HG02870 (cell line): Measurements from ENCODE around the gene ATG5.
"Not testable (repeated sequence)": the region's sequence is repeated elsewhere in the genome, so short reads cannot be mapped to it uniquely, and the experiment has no call there.

Source experiments
- ATAC-seq: cut with Tn5 transposase; IDR thresholded peaks from one replicate; pipeline ENCODE4 v1.9.1; 2021; ENCODE audit warnings: mild to moderate bottlenecking, moderate library complexity; ENCODE audit not compliant: unreplicated experiment

ATG5 gene

DNA sequence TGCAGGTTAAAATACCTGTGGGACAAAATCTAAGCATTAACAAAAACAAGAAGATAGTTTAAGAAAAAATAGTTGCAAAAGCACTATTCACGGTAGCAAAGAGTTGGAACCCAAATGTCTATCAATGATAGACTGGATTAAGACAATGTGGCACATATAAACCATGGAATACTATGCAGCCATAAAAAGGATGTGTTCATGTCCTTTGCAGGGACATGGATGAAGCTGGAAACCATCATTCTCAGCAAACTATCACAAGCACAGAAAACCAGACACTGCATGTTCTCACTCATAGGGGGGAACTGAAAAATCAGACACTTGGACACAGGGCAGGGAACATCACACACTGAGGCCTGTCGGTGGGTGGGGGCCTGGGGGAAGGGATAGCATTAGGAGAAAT is 65.8 kb downstream of the ATG5 start:
- not testable (repeated sequence) for ATAC-seq

DNA sequence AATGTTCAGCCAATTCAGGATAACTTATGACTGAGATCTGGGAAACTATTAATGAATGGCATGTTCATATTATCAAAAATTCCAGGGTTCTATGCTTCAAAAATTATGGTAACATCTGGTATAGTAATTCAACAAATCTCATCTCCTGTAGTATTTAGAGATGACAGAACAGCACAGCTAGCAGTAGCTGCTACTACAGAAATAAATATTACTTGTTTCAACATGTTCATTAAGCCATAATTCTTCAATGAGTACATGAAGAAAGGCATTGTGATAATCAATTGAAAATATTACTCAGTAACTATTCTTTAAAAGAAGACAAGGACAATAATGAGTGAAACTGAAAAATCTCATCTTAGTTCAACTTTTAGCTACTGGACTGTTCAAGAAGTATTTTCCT is 66.8 kb downstream of the ATG5 start:
- no peak for ATAC-seq

DNA sequence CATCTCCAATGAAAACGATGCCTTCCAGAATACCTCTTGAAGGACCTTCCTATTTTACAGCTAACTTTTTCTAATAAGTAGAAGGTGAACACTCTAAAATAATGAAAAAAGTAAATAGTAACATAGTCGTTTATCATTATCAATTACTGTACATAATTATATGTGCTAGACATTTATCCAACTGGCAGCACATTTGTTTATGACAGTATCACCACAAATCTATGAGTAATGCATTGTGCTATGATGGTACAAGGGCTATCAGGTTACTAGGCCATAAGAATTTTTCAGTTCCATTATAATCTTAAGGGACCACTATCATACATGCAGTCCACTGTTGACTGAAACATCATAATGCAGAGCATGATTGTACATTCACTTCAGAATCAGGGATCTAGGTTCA is 68.4 kb downstream of the ATG5 start:
- ATAC-seq, result no peak

DNA sequence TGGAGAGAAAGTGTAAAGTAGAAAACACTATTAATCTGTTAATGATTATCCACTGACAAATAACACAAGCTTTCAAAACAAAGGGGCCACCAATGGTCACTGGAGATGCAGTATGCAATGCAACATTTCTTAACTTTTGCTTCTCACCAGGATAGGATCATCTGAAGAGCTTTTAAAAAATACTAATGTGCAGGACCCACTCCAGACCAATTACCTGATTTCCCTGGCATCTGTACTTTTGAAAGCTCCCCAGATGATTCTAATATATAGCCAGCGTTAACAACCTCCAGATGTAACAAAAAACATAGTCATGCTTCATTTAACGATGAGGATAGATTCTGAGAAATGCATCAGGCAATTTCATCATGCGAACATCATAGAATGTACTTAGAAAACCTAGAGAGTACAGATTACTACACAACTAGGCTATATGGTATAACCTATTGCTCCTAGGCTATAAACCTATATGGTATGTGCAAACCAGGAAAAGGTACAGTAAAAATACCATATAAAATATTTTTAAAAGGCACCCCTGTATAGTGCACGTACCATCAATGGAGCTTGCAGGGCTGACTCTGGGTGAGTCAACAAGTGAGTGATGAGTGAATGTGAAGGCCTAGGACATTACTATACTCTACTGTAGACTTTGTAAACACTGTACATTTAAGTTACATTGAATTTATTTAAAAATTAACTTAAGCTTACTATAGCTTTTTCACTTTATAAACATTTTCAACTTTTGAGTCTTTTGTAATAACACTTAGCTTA is 69.2 kb downstream of the ATG5 start:
- no peak for ATAC-seq

DNA sequence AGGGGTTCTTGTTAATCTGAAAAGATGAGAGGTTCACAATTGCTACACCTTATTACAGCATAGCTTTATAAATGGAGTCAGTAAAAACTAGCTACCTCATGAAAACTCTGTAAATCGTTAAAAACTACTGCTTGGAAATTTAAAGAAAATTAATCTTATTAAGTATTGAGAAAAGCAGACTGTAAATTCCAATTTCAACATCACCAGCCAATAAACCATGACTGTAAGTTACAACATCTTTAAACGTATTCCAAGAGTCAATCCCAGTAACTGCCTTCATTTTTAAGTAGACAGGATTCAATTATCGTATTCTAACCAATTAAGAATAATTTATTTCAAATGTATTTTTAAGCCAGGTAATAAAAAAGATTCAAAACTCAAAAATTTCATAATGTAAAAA is 70.3 kb downstream of the ATG5 start:
- no peak for ATAC-seq

DNA sequence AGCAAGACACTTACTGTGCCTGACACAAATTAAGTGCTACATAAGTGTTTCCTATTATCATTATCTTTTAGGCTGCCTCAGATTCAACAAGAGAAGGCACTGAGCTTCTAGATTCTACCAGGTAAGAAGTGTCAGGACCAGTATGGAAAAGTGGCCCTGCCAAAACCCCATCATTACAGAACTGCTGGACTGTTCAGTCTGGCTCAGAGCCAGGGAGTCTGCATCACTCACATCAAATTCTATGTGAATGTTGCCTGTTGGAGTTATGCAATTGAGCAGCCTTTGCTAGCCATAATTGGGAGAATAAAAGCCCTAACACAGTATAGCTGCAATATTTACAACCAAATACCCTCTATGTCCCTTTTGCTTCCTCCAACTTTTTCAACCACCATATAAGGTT is 70.9 kb downstream of the ATG5 start:
- ATAC-seq, result no peak

DNA sequence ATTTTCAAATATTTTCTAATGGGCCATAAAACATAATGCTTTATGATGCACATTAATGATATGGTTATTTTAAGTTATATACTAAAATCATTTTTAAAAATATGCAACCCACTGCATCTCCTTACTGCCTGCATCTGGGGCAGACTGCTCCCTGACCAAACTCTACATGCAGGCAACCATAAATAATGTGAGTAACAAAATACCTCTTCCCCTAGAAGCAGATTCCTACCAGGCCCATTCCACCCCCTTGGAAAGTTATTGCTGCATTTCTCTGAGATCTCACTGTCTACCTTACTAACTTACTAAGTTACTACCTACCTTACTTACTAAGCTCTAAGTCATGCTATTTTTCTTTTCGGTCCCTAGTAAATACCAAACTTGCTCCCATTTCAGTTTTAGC is 71.8 kb downstream of the ATG5 start:
- ATAC-seq, result no peak

DNA sequence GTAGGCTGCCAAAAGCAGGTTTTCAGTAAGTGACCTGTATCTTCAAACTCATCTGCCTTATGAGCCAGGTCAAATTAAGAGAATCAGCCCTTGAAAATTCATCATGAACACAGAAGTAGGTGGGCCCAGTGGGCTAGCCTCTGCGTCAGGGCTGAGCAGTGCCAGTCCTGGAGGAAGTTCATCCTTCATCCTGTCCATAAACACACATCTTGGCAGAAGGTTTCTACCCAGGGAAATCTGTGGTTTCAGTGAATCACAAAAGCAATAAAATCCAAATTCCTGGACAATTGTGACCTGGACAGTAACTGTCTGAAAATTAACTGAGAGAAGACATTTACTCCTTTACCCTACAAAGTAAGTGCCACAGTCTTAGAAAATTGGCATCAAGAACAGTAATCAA is 72.4 kb downstream of the ATG5 start:
- ATAC-seq, result no peak

DNA sequence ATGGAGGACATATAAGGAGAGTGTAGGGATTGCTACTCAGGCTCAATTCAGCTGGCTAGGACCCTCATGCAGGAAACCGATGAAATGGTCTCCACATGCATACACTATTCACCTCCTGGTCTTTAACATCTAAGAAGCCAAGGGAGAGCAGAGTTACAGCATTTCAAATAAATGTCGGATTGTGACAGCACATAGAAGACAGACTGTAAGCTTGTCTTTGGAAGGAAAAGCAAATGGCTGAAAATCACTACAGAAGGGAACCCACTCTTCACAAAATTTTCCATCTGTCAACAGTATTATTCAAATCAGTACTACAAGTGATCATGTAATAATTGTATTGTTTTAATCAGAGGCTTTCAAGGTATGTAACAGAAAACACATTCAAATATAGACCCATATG is 72.9 kb downstream of the ATG5 start:
- ATAC-seq, result no peak

DNA sequence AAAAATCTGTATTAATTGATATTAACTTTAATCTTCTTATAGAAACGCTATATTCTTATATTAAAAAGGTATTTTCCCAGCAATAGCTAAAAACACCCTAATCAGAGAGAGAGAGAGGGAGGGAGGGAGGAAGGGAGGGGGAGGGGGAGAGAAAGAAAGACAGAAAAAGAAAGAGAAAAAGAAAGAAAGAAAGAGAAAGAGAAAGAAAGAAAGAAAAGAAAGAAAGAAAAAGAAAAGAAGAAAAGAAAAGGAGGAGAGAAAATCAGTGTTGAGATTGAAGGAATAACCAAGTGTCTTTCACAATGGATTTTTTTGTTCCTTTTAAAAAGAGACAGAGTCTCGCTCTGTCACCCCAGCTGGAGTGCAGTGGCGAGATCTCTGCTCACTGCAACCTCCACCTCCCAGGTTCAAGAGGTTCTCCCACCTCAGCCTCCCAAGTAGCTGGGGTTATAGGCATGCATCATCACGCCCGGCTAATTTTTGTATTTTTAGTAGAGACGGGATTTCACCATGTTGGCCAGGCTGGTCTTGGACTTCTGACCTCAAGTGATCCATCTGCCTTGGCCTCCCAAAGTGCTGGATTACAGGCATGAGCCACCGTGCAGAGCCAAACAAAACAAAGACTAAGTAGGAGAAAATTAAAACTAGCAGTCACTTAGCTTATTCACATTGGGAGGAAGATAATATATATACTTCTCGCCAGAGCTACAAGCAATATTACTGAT is 73.9 kb downstream of the ATG5 start:
- ATAC-seq, result not testable (repeated sequence)

DNA sequence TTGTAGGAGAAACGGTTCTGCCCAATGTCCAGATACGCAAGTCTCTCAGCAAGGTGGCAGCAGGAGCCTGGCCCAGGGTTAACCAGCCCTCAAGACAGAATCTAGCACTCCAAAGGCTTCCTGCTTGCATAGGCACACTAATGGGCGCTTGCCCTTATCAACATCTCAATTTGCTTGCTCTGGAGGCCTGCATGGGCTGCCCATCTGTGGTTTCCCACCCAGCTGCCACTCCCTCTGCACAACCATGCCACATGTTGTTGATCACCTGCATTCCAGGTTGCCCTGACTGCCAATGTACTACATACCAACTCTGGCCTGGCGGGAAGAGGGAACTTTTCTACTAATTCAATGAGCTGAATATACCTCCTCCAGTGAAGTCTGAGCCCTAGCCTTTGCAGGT is 74.6 kb downstream of the ATG5 start:
- no peak for ATAC-seq

DNA sequence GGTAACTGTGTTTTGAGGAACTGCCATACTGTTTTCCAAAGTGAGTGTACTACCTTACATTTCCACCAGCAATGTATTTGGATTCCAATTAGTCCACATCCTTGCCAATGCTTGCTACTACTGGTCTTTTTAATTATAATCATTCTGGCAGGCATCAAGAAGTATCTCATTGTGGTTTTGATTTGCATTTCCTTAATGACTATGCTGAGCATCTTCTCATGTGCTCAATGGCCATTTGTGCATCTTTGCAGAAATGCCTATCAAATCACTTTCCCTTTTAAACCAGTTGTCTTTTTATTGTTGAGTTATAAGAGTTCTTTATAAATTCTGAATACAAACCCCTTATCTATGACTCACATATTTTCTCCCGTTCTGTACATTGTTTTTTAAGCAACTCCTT is 75.9 kb downstream of the ATG5 start:
- ATAC-seq, result no peak

DNA sequence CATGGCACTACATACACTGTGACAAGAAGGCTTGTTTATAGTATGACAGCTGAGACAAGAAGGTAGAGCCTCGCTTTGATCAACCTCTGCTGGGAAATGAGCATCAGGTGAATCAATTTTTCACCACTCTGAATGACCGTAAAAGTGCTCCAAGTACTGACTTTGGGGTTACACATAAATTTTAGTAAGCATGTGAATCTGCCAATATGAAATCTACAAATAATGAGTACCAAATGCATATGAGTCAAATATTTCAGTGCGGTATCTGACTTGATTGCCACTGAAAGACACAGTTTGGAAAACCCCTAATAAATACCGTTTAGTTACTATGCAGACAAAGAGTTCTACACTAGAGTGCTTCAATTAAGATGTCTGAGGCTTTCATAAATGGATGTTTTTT is 77.8 kb downstream of the ATG5 start:
- ATAC-seq, result peak; percentile 58

DNA sequence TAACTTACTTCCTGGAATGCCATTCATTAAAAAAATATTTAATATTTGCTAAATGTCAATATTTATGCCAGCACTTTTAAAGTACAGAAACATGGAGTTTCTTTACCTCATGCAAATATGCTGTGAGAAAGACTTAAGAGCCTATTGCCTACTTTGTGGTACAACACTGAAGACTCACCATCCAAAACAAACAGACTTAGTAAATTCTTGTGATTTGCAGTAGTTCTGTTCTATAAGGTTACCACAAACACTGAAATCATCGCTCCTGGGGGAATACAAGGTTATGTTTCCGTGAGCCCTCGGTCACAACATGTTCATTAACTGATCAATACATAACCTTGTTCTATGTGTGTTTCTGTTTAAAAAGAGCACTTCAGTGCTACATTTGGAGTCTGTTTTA is 78.3 kb downstream of the ATG5 start:
- ATAC-seq, result peak; percentile 28

DNA sequence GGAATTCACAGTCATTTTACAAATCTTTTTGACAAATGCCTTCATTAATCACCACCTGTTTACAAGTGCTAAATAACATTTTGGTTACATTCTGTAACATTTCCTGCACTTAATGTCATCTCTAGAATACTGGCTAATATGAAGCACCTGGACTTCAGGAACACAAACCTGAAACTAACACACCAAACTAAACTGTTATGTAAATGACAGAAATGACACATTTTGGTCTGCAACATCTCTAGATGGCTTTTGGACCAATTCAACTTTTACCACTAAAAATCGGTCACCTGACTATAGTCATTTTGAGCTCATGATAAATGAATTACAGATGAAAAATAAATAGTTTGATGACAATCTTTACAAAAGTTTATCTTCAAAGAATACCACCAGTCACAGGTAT is 80.6 kb downstream of the ATG5 start:
- peak; percentile 84 for ATAC-seq

DNA sequence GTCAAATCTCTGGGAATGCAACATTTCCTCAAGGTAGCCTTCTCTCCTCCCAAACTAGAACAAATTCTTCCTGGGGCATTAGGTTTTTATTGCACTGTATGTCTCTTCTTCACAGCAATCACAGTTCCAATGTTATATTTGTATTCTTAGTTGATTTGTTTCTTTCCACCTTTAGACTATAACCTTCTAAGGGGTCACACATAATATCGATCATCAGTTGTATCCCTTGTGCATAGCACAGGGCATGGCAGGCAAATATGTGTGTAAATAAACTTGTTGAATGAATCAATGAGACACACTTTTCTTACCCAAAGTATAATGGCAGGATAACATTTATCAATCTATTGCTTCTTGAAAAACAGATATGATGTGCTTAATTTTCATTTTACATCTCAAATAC is 81.0 kb downstream of the ATG5 start:
- no peak for ATAC-seq

DNA sequence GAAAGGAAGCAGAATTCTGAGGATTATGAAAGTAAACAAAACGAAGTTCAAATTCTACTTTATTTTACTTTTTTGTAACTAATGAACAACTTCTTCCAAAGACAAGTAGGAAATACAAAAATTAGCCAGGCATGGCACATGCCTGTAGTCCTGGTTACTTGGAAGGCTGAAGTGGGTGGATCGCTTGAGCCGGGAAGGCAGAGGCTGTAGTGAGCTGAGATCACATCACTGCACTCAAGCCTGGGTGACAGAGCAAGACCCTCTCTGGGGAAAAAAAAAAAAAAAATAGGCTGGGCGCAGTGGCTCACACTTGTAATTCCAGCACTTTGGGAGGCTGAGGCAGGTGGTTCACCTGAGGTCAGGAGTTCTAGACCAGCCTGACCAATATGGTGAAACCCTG is 82.3 kb downstream of the ATG5 start:
- ATAC-seq, result no peak

DNA sequence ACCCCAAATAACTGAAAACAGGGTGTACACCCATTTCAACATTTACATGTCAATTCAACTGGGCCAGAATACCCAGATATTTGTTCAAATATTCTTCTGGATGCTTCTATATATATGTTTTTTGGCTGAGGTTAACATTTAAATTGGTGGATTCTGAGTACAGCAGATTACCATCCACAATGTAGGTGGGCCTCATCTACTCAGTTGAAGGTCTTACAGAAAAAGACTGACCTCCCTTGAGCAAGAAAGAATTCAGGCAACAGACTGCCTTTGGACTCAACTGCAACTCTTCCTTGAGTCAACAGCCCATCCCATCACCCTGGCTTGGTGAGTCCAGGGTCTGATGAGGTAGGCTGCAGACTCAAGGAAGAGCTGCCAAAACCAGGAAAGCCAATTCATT is 84.1 kb downstream of the ATG5 start:
- no peak for ATAC-seq

DNA sequence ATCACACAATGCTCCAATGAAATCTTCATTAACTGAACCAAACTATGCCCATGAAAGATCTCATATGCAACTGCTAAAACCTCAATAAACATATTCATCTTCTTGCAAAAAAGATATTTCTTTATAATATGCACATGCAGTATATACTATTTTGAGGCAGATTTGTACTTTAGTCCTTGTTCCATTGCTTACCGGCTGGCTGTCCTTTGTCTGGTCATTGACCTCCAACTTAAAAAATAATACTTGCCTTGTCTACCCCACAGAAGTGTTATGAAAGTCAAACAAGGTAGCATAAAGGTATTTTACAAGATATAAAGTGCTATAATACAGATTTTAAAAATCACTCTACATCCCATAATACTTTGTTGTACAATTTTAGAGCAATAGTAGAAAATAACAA is 88.3 kb downstream of the ATG5 start:
- no peak for ATAC-seq

DNA sequence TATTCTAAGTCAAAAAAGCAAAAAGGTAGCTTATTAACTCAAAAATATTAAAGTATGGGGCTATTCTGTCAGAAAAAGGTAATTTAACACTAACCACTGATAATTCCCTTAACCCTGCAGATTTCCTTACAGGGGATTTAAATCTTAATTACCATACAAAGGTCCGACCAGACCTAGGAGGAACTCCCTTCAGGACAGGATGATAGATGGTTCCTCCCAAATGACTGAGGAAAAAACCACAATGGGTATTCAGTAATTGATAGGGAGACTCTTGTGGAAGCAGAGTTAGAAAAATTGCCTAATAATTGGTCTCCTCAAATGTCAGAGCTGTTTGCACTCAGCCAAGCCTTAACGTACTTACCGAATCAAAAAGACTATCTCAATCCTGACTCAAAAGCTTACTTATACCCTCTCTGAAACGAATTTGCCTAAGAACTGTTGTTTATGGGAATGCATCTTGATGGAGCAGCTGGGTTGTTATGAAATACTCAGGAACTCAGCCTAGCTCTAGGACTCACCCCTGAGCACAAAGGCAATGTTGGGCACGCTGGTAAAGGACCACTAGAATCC is 95.6 kb downstream of the ATG5 start:
- ATAC-seq, result not testable (repeated sequence)

DNA sequence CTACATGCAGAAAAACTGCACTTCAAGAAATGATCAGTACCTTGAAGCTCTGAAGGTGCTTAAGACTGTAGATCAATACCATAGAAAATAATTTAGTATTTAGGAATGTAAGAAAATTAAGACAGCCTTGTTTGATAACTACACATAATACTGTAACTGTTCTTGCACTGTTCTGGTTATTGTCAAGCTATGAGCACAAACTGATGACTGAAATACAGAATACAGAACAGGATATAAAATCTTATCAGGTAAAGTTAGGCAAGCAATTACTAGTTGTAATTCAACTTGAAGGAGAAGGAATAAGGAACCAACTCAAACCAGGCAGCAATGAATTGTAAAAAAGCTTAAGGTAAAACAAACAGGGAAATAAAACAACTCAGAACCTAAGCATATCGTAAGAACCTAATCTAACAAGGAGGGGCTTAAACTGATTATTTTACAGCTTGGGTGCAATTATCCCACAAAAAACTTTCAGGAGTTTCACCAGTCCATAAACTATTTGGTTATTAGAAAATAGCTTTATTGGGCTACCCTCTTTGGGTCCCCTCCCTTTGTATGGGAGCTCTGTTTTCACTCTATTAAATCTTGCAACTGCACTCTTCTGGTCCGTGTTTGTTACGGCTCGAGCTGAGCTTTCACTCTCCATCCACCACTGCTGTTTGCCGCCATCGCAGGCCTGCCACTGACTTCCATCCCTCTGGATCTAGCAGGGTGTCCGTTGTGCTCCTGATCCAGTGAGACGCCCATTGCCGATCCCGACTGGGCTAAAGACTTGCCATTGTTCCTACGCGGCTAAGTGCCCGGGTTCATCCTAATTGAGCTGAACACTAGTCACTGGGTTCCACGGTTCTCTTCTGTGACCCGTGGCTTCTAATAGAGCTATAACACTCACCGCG is 97.7 kb downstream of the ATG5 start:
- ATAC-seq, result no peak
